Measurements from ENCODE around the gene PANK4. TPM values are rescaled to one million over a fixed set of nuclear protein-coding genes. Genes with fewer than 3 reads are reported as not detected.

PANK4 gene
- total RNA-seq, 1 experiment from 2014 or later: 22.1 TPM

GRCh38 chr1:2458687-2459086, 67.7 kb downstream of the PANK4 start:
- Mint-ChIP-seq H3K36me3 (ENCODE audit: insufficient read depth, unreplicated experiment) (peaks cover 5% of the 10 kb centered on the region), H3K4me1 (ENCODE audit: insufficient read depth, unreplicated experiment) (no peaks in the 10 kb centered on the region), H3K4me3 (ENCODE audit: unreplicated experiment) (no peak overlapping the region), H3K9me3 (ENCODE audit: unreplicated experiment) (no peaks in the 10 kb centered on the region), H3K27me3 (ENCODE audit: insufficient read depth, unreplicated experiment) (no peaks in the 10 kb centered on the region), H3K27ac (ENCODE audit: low read depth, unreplicated experiment) (no peak overlapping the region)
- ChIA-PET POLR2A (no interaction called here), CTCF (no interaction called here)
- DNase-seq (ENCODE audit: unreplicated experiment): no peak
- no TSS peak for BruUV-seq (replicated peaks)
- no peak for TF ChIP-seq CTCF (IDR thresholded peaks at IDR 0.05; ENCODE audit: unreplicated experiment)
- intact Hi-C loops (cut with micrococcal nuclease): no loop called here

Other genes with a start within 250 kb of the PANK4 start
- gene MORN1, start 135.0 kb downstream of the PANK4 start, total RNA-seq (2022): 19.4 and 28.0 TPM in 2 replicates
- 172 and 224 TPM in 2 replicates for gene RER1, start 134.8 kb downstream of the PANK4 start, total RNA-seq (2022)
- gene PEX10, start 114.0 kb downstream of the PANK4 start, total RNA-seq (2022): 31.3 and 36.1 TPM in 2 replicates
- gene PLCH2, start 50.3 kb downstream of the PANK4 start, total RNA-seq (2022): 92.6 and 123 TPM in 2 replicates
- gene HES5, start 3.7 kb upstream of the PANK4 start, total RNA-seq (2022): not detected in 2 replicates
- gene TNFRSF14, start 29.8 kb upstream of the PANK4 start, total RNA-seq (2022): 4.2 and 4.6 TPM in 2 replicates
- gene PRXL2B, start 60.2 kb upstream of the PANK4 start, total RNA-seq (2022): 10.3 and 12.6 TPM in 2 replicates
- not detected in 2 replicates for gene MMEL1, start 106.4 kb upstream of the PANK4 start, total RNA-seq (2022)